Measurements from ENCODE around the gene FICD.

DNA sequence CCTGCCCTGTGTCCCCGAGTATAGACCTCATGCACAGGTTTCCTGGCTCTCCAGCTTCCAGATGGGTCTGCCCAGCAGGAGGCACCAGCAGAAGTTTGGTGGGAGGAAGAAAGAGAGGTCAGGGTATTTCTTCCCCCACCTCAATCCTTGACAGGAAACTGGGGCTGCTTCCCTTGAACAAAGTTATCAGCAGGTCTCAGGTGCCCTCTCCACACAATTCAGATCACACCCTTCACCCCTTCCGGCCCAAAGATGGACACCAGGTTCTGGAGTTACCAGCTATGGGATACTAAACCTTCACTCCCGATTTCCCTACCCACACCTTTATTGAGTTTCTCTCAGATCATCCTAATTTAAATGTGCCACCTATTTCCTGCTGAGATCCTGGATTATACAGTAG is 44.7 kb downstream of the FICD start:
- TF ChIP-seq, protein P1, sequence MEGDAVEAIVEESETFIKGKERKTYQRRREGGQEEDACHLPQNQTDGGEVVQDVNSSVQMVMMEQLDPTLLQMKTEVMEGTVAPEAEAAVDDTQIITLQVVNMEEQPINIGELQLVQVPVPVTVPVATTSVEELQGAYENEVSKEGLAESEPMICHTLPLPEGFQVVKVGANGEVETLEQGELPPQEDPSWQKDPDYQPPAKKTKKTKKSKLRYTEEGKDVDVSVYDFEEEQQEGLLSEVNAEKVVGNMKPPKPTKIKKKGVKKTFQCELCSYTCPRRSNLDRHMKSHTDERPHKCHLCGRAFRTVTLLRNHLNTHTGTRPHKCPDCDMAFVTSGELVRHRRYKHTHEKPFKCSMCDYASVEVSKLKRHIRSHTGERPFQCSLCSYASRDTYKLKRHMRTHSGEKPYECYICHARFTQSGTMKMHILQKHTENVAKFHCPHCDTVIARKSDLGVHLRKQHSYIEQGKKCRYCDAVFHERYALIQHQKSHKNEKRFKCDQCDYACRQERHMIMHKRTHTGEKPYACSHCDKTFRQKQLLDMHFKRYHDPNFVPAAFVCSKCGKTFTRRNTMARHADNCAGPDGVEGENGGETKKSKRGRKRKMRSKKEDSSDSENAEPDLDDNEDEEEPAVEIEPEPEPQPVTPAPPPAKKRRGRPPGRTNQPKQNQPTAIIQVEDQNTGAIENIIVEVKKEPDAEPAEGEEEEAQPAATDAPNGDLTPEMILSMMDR (IDR thresholded peaks at IDR 0.05): no peak
- TF ChIP-seq POLR2A (IDR thresholded peaks at IDR 0.05): no peak
- TF ChIP-seq POLR2AphosphoS5 (IDR thresholded peaks at IDR 0.05): no peak

Data from prostate gland (tissue), 2 donors.